ENCODE measurements around the gene UBE2S. TPM values are rescaled to one million over a fixed set of nuclear protein-coding genes. Genes with fewer than 3 reads are reported as not detected.
A peak's percentile ranks its signal among the peaks of the same experiment; 100 is the strongest.

UBE2S gene
- total RNA-seq, 1 experiment from 2014 or later, result 635 TPM

GRCh38 chr19:55407800-55408532 lies 378 bp upstream of the UBE2S start:
- TF ChIP-seq REST (IDR thresholded peaks at IDR 0.05; ENCODE audit: insufficient read depth in 1 of 2, low read depth in 2 of 2, low read length in 1 of 2), result no peak
- TF ChIP-seq TCF7L2 (IDR thresholded peaks at IDR 0.05; ENCODE audit: low read depth, low read length), result peak; percentile 85
- TF ChIP-seq SIN3A (IDR thresholded peaks at IDR 0.05; ENCODE audit: borderline replicate concordance, insufficient read depth, low read depth, low read length), result no peak
- TF ChIP-seq POLR2AphosphoS5 (IDR thresholded peaks at IDR 0.05; ENCODE audit: low read depth, low read length), result no peak
- TF ChIP-seq CTCF (IDR thresholded peaks at IDR 0.05), result no peak
- peak overlapping the region; percentile 100 for H3K27ac ChIP-seq (ENCODE audit: low read length)
- in situ Hi-C loops (cut with HindIII; ENCODE audit: low pct_unique_long_range_greater_than_20kb, low sequenced_read_pairs), result no loop called here
- ATAC-seq, result peak; percentile 92
- TSS peak; percentile 87 for BruUV-seq (replicated peaks)
- CTCF ChIA-PET, result interaction anchor here (0.7 kb wide), 1 partner anchor 120 kb away, joined by 5 read pairs; no protein-coding TSS in a partner anchor
- intact Hi-C loops (cut with micrococcal nuclease; ENCODE audit: unreplicated experiment), result no loop called here
- H3K9me3 ChIP-seq (ENCODE audit: control insufficient read depth, insufficient read depth, low read depth, low read length), result peaks cover 6% of the 10 kb centered on the region; the same call in 1 of the 2 replicates
- H3K4me3 ChIP-seq (ENCODE audit: low read depth in 2 of 2, low read length in 2 of 2), result peak overlapping the region; percentile 85 to 88
- peak; percentile 95 for DNase-seq (ENCODE audit: low read depth, low spot score)
- peaks cover 26% of the 10 kb centered on the region for H3K4me1 ChIP-seq (ENCODE audit: control insufficient read depth, insufficient read depth, low read length)
- H3K27me3 ChIP-seq (ENCODE audit: control insufficient read depth, insufficient read depth, low read length), result no peaks in the 10 kb centered on the region
- peaks cover 20% of the 10 kb centered on the region for H3K36me3 ChIP-seq (ENCODE audit: control insufficient read depth, insufficient read depth, low read length)
- POLR2A ChIA-PET, result interaction anchor here (0.6 to 0.7 kb wide), 3 partner anchors 11 to 191 kb away, joined by 3 to 9 read pairs (median 7); partner anchors contain the start of gene FIZ1

GRCh38 chr19:55406826-55407549 lies 600 bp downstream of the UBE2S start:
- POLR2A ChIA-PET, result interaction anchor here (0.6 to 0.7 kb wide), 3 partner anchors 61 to 345 kb away, joined by 4 to 9 read pairs (median 8); no protein-coding TSS in a partner anchor
- no TSS peak for BruUV-seq (replicated peaks)
- in situ Hi-C loops (cut with HindIII; ENCODE audit: low pct_unique_long_range_greater_than_20kb, low sequenced_read_pairs), result no loop called here
- DNase-seq (ENCODE audit: low read depth, low spot score) (no peak), ATAC-seq (peak; percentile 14)
- H3K4me3 ChIP-seq (ENCODE audit: low read depth in 2 of 2, low read length in 2 of 2), result peak overlapping the region; percentile 85 to 88
- CTCF ChIA-PET, result interaction anchor here (0.7 kb wide), 1 partner anchor 119 kb away, joined by 5 read pairs; no protein-coding TSS in a partner anchor
- no peaks in the 10 kb centered on the region for H3K27me3 ChIP-seq (ENCODE audit: control insufficient read depth, insufficient read depth, low read length)
- TF ChIP-seq REST (IDR thresholded peaks at IDR 0.05; ENCODE audit: insufficient read depth in 1 of 2, low read depth in 2 of 2, low read length in 1 of 2) (no peak), SIN3A (IDR thresholded peaks at IDR 0.05; ENCODE audit: borderline replicate concordance, insufficient read depth, low read depth, low read length) (no peak), CTCF (IDR thresholded peaks at IDR 0.05) (no peak), POLR2AphosphoS5 (IDR thresholded peaks at IDR 0.05; ENCODE audit: low read depth, low read length) (no peak), TCF7L2 (IDR thresholded peaks at IDR 0.05; ENCODE audit: low read depth, low read length) (no peak)
- peak overlapping the region; percentile 100 for H3K27ac ChIP-seq (ENCODE audit: low read length)
- intact Hi-C loops (cut with micrococcal nuclease; ENCODE audit: unreplicated experiment), result no loop called here
- H3K9me3 ChIP-seq (ENCODE audit: control insufficient read depth, insufficient read depth, low read depth, low read length), result peaks cover 6% of the 10 kb centered on the region; the same call in 1 of the 2 replicates
- peaks cover 32% of the 10 kb centered on the region for H3K4me1 ChIP-seq (ENCODE audit: control insufficient read depth, insufficient read depth, low read length)
- H3K36me3 ChIP-seq (ENCODE audit: control insufficient read depth, insufficient read depth, low read length), result peaks cover 29% of the 10 kb centered on the region
